AG08396 (cell line): ENCODE data around the gene EXOC2.

Experiments used
- DNase-seq: peaks from one replicate; pipeline ENCODE4 v3.0.0; 2012; ENCODE audit warnings: low spot score, mixed read lengths

The EXOC2 gene

DNA sequence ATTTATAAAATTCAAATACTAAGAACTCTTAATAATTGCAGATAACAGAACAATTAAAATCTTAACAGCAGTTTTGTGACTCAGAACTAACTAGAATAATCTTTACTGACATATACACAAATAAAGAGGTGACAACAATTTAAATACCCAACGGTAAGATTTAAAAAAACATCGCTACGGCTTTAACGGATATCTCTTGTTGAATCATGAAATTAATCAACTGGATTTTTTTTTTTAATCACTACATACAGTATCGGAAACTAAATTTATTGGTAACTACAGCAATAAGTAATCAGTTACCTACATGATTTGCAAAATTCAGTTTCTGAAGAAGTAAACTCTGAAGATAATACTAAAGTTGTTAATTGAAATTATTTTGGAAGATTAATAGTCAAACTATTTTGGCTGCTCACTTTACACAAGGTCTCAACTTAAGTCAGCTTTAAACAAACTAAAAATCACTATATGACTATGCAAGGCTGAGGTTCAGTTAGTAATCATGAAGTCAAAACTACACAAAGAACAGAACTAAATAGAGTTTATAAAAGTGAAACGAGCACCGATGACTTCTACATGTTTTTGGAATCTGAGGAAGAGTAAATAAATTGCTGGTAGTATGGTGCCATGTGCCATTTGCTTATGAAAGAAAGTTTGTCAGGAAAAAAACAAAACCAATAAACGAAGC, 164.8 kb downstream of the EXOC2 start:
- no peak for DNase-seq

DNA sequence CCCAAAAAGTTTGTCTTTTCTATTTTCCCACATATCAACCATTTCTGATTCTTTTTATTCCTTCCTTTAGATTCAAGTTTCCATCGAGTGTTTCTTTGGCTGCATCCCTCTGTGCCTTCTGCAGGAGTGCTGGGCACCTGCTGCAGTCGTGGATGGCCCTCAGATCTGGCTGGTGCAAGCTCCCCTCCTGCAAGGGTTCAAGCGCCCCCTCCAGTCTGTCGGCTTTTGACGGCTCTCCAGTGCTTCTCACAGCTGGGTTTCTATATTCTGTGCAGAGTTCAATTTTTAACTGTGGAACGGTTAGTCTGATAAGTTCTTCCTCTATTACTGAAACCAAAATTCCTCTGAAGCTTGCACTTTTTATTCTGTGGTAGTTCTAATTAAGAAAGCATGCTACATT, 168.1 kb downstream of the EXOC2 start:
- DNase-seq = no peak

DNA sequence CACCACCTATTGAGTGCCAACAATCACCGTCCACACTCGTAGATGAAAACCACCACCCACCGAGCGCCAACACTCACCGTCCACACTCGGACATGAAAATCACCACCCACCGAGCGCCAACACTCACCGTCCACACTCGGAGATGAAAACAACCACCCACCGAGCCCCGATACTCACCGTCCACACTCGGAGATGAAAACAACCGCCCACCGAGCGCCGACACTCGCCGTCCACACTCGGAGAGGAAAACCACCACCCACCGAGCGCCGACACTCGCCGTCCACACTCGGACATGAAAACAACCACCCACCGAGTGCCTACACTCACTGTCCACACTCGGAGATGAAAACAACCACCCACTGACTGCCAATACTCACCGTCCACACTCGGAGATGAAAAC, 172.1 kb downstream of the EXOC2 start:
- no peak for DNase-seq

- no peak for DNase-seq
These were observed 174.7 kb downstream of the EXOC2 start for GRCh38 chr6:518218-518617.

DNA sequence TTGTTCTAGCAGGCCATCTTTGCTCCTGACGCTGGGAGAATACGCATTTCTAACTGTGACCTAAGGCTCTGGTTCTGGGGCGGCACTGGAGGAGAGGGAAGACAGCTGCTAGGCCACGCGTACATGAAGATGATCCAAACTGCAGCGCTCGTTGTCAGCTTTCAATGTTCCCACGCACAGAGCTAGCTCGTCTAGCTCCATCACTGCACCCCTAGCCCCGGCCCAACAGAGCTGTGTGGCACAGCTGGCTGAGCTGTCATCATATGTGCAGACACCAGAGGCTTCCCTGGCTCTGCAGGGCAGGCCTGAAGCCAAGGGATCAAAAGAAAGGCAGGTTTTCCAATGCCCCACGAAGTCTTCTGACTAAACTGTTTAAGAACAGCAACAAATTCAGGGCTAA, 176.7 kb downstream of the EXOC2 start:
- no peak for DNase-seq

GRCh38 chr6:515267-515666, 177.7 kb downstream of the EXOC2 start:
- no peak for DNase-seq

- no peak for DNase-seq
These were observed 178.5 kb downstream of the EXOC2 start for GRCh38 chr6:514396-514978.

- DNase-seq = no peak
These were observed 179.0 kb downstream of the EXOC2 start for GRCh38 chr6:513961-514360.

DNA sequence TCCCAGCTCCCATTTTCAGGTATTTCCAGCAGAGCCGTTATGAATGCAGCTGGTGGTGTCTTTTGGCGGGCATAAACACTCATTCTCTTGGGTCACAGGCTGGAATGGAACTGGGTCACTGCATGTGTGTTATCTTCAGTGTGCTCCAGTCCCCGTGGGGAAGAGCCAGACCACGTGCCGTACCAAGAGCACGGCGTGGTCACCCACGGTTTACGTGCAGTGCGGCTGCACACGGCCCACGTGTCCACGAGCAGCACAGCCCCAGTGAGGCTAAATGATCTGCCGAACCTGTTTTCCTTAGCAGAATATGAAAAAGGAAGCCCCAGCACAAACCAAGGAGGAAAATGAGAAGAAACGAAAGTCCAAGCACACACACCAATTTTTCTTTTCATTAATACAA, 179.9 kb downstream of the EXOC2 start:
- DNase-seq = no peak

- DNase-seq = no peak
These were observed 181.3 kb downstream of the EXOC2 start for GRCh38 chr6:511488-512137.

DNA sequence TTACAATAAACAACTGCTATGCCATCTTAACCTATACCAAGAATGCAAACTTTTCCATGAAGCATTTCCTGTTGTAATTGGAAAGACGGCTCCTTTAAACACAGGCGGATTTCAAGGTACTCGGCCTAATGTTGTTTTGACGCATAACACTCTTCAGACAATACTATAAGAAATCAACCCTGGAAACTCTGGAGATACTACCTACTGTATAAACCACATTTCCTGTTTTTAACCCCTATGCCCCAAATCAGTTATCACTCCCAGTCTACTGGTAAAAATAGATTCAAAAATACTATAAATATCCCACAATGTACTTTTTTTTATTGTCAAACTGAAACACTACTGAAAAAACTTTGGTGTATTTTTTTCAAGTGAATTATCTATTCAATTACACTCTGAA, 183.3 kb downstream of the EXOC2 start:
- DNase-seq = no peak

GRCh38 chr6:508614-509013, 184.3 kb downstream of the EXOC2 start:
- DNase-seq = no peak

- no peak for DNase-seq
These were observed 184.9 kb downstream of the EXOC2 start for GRCh38 chr6:508006-508405.

GRCh38 chr6:506920-507622, 185.9 kb downstream of the EXOC2 start:
- DNase-seq = no peak

GRCh38 chr6:506508-506907, 186.4 kb downstream of the EXOC2 start:
- DNase-seq = no peak

- no peak for DNase-seq
These were observed 187.6 kb downstream of the EXOC2 start for GRCh38 chr6:505374-505773.

GRCh38 chr6:504446-504980, 188.4 kb downstream of the EXOC2 start:
- no peak for DNase-seq

DNA sequence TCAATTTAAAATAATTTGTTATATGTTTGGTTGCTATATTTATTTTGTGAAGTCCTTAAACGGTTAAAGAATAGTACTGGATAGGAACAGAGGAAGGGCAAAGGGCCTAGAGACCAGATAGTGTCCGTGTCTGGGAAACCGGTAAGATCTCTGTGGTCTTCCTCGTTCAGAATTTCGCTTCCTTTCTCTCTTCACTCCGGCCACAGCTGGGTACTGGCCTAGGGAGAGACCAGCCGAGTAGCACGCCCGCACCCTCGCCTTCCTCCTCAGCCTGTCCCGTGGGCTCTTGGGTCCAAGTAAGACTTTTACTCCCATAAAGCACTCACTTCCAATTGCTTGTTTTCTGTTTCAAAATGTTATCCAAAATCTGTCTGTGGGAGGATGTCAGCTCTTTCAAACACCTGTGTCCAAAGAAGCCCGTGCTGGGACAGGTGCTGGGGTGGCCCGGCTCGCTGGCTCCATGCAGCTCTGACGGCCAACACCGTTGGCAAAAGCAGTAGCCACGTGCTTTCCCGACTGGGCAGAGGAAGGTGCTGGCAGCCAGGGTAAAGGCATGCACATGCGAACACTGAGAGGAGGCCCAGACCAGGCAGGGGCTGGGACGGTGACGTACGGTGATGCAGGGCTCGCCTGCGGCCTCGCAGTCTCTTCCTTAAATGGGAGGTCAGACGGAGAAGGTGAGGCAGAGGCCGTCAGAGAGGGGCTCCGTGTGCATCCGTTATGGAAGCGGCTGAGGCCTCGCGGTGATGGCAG, 189.2 kb downstream of the EXOC2 start:
- DNase-seq = no peak

DNA sequence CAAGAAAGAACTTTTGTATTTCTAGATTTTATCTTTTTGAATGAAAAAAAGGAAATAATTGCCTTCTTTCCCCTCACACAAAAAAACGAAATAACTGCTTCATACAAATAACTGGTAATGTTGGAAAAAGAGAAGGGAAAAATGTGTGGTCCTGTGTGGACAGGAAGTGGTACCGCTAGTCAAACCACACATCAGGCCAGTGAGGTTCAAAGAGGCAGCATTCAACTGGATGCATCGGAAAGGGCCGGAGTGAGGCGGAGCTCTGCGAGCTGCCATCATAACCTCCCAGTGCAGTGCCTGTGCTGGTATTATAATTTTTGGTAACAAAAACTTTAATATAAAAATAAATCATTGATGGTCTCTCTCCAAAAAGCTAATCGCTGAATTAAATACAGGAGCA, 190.2 kb downstream of the EXOC2 start:
- DNase-seq = no peak

- no peak for DNase-seq
These were observed 190.9 kb downstream of the EXOC2 start for GRCh38 chr6:501891-502601.

DNA sequence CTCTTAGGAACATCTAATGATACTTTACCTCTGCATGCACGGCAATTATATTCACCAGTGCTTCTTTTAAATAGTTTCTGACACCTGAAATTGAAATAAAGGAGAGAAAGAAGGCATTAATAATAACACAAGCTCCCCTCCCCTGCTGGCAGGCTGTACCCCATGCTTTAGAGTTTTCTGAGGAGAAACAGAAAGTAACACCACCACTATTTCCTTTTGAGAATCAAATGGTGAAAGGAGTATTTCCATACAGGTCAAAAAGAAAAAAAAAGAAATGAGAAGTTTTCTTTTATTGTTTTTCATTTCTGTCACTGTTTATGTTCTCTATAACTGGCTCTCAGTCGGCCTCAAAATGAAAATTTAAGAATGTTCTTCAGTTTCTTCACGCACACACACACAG, 193.3 kb downstream of the EXOC2 start:
- no peak for DNase-seq
